Measurements from ENCODE around the gene MPHOSPH9. TPM values are rescaled to one million over a fixed set of nuclear protein-coding genes. Genes with fewer than 3 reads are reported as not detected.

The MPHOSPH9 gene
- total and polyA plus RNA-seq, 2 donors (not counting 1 experiment from before 2014, with no cell fraction given), result 11.8 to 45.1 TPM

GRCh38 chr12:123120452-123121166 lies 112.3 kb downstream of the MPHOSPH9 start:
- DNase-seq (peak; percentile 33), ATAC-seq (ENCODE audit: low read depth) (peak; percentile 29)
- ChIA-PET POLR2A (interaction anchor here (0.6 to 1.0 kb wide), 3 partner anchors 56 to 300 kb away, joined by 3 to 6 read pairs (median 3); no protein-coding TSS in a partner anchor), CTCF (interaction anchor here (0.8 to 2.3 kb wide), 6 partner anchors 8 to 78 kb away, joined by 3 to 9 read pairs (median 3); partner anchors contain the start of gene PITPNM2)
- peak overlapping the region; percentile 52 for H3K4me3 Mint-ChIP-seq
- no peaks in the 10 kb centered on the region for H3K27me3 Mint-ChIP-seq
- H3K9me3 Mint-ChIP-seq (ENCODE audit: insufficient read depth), result no peaks in the 10 kb centered on the region
- peak overlapping the region; percentile 22 for H3K9ac ChIP-seq (ENCODE audit: low read length)
- peak overlapping the region; percentile 44 for H2AFZ ChIP-seq (ENCODE audit: insufficient read depth, low read depth, low read length, poor library complexity, severe bottlenecking)
- peaks cover 42 to 61% of the 10 kb centered on the region in 2 donors for H3K4me1 ChIP-seq (ENCODE audit: control insufficient read depth in 2 of 2, insufficient read depth in 2 of 2, low read length in 2 of 2)
- H4K20me1 ChIP-seq (ENCODE audit: control insufficient read depth, insufficient read depth, low read length, poor library complexity, severe bottlenecking), result no peaks in the 10 kb centered on the region
- 57% methylated on average over 3 of the region's 3 CpGs for WGBS (ENCODE audit: insufficient coverage)
- H3K27me3 ChIP-seq (replicated peaks in 1 of 4; ENCODE audit: control extremely low read depth in 1 of 4, control insufficient read depth in 3 of 4, insufficient read depth in 4 of 4, low read length in 3 of 4), result no peaks in the 10 kb centered on the region
- no peaks in the 10 kb centered on the region for H3K36me3 ChIP-seq (replicated peaks in 1 of 2; ENCODE audit: control extremely low read depth in 1 of 2, control insufficient read depth in 1 of 2, extremely low read depth in 1 of 2, insufficient read depth in 2 of 2, low read length in 1 of 2)
- H3K27ac ChIP-seq (ENCODE audit: low read length in 2 of 2), result peak overlapping the region; percentile 76 to 79
- H3K4me1 Mint-ChIP-seq, result peaks cover 54% of the 10 kb centered on the region
- peaks cover 0 to 4% (median 0%) of the 10 kb centered on the region in 3 donors for H3K9me3 ChIP-seq (ENCODE audit: control extremely low read depth in 1 of 3, control insufficient read depth in 2 of 3, insufficient read depth in 1 of 3, low read length in 2 of 3)
- H3K27ac Mint-ChIP-seq, result peak overlapping the region; percentile 88
- intact Hi-C loops (cut with micrococcal nuclease), result no loop called here
- TF ChIP-seq EZH2 (IDR thresholded peaks at IDR 0.05; ENCODE audit: borderline replicate concordance, insufficient read depth, low read depth, low read length, poor library complexity, severe bottlenecking) (no peak), CTCF (IDR thresholded peaks at IDR 0.05) (no peak)
- H3K4me2 ChIP-seq (replicated peaks; ENCODE audit: low read depth, low read length, poor library complexity, severe bottlenecking), result peak overlapping the region; percentile 54
- H3K4me3 ChIP-seq (ENCODE audit: control extremely low read depth in 1 of 5, extremely low read depth in 1 of 5, insufficient read depth in 1 of 5, low read depth in 2 of 5, low read length in 4 of 5), result peak overlapping the region in 1 of 5 experiments; percentile 11
- H3K79me2 ChIP-seq (ENCODE audit: control insufficient read depth, insufficient read depth, low read length), result peaks cover 53% of the 10 kb centered on the region

DNA sequence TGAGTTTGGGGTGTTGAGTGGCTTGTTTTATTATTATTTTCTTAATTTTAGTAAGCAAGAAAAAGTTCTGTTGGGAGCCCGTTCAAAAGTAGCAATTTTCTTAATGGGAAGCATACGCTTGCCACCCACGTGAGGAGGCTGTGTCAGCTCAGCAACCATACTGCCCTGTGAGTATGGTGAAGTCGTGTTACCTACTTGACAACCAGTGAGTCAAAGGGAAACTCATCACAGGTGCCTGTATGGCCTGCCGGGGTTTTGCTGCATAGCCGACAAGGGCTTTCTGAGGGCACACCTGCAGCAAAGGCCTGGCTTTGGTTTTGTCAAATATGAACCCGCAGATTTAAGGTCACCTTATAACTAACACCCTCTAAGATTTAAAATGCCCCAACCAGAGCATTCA lies 113.1 kb downstream of the MPHOSPH9 start:
- intact Hi-C loops (cut with micrococcal nuclease), result no loop called here
- Mint-ChIP-seq H3K4me1 (peaks cover 62% of the 10 kb centered on the region), H3K9me3 (ENCODE audit: insufficient read depth) (no peaks in the 10 kb centered on the region), H3K27me3 (no peaks in the 10 kb centered on the region), H3K4me3 (peak overlapping the region; percentile 44), H3K27ac (peak overlapping the region; percentile 88)
- CTCF ChIA-PET, result interaction anchor here (0.7 to 2.0 kb wide), 3 partner anchors 7 to 61 kb away, joined by 3 to 9 read pairs (median 3); partner anchors contain the start of gene PITPNM2
- Histone ChIP-seq H3K36me3 (replicated peaks in 1 of 2; ENCODE audit: control extremely low read depth in 1 of 2, control insufficient read depth in 1 of 2, extremely low read depth in 1 of 2, insufficient read depth in 2 of 2, low read length in 1 of 2) (no peaks in the 10 kb centered on the region), H4K20me1 (ENCODE audit: control insufficient read depth, insufficient read depth, low read length, poor library complexity, severe bottlenecking) (no peaks in the 10 kb centered on the region), H2AFZ (ENCODE audit: insufficient read depth, low read depth, low read length, poor library complexity, severe bottlenecking) (peak overlapping the region; percentile 43), H3K27me3 (replicated peaks in 1 of 4; ENCODE audit: control extremely low read depth in 1 of 4, control insufficient read depth in 3 of 4, insufficient read depth in 4 of 4, low read length in 3 of 4) (no peaks in the 10 kb centered on the region), H3K4me1 (ENCODE audit: control insufficient read depth in 2 of 2, insufficient read depth in 2 of 2, low read length in 2 of 2) (peaks cover 50 to 69% of the 10 kb centered on the region in 2 donors), H3K79me2 (ENCODE audit: control insufficient read depth, insufficient read depth, low read length) (peaks cover 49% of the 10 kb centered on the region), H3K4me3 (ENCODE audit: control extremely low read depth in 1 of 5, extremely low read depth in 1 of 5, insufficient read depth in 1 of 5, low read depth in 2 of 5, low read length in 4 of 5) (no peak overlapping the region), H3K9ac (ENCODE audit: low read length) (no peak overlapping the region), H3K4me2 (replicated peaks; ENCODE audit: low read depth, low read length, poor library complexity, severe bottlenecking) (peak overlapping the region; percentile 54), H3K9me3 (ENCODE audit: control extremely low read depth in 1 of 3, control insufficient read depth in 2 of 3, insufficient read depth in 1 of 3, low read length in 2 of 3) (peaks cover 0 to 4% (median 0%) of the 10 kb centered on the region in 3 donors), H3K27ac (ENCODE audit: low read length in 2 of 2) (peak overlapping the region; percentile 76 to 79)
- TF ChIP-seq CTCF (IDR thresholded peaks at IDR 0.05) (no peak), EZH2 (IDR thresholded peaks at IDR 0.05; ENCODE audit: borderline replicate concordance, insufficient read depth, low read depth, low read length, poor library complexity, severe bottlenecking) (no peak)
- 39% methylated on average over 7 of the region's 7 CpGs for WGBS (ENCODE audit: insufficient coverage)
- POLR2A ChIA-PET, result interaction anchor here (0.9 kb wide), 1 partner anchor 113 kb away, joined by 3 read pairs; no protein-coding TSS in a partner anchor
- DNase-seq, result peak; percentile 73
- peak; percentile 64 for ATAC-seq (ENCODE audit: low read depth)
